GM18517 (cell line): ENCODE data around the gene CACNA1A.
"Not testable (repeated sequence)": the region's sequence is repeated elsewhere in the genome, so short reads cannot be mapped to it uniquely, and the experiment has no call there.

Experiments used
- ATAC-seq: cut with Tn5 transposase; IDR thresholded peaks from one replicate; pipeline ENCODE4 v1.9.1; 2021; ENCODE audit warnings: mild to moderate bottlenecking, moderate library complexity; ENCODE audit not compliant: unreplicated experiment

Gene CACNA1A

DNA sequence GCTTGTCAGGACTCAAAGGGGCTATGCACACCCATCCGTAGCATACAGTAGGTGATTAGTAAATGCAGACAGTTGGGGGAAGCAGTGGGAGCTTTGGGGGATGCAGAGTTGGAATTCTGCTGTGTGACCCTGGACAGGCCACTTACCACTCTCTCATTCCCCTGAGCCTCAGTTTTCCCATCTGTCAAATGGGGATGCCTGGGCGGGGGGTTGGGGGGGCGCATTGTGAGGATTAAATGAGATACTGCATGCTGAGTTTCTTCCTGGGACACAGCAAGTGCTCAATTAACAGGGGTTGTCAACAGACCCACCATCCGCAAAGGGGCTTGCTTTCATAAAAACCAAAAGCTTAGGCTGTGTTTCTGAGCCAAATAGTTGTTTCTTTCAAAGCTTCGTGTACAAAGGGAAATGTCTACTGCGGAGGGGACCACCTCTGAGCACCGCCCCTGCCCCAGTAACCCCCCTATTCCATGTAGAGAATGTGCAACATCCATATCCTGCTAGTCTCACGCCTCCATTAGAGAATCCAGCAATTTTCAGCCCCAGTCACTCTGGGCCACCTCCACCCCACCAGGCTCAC, 223.7 kb downstream of the CACNA1A start:
- no peak for ATAC-seq

DNA sequence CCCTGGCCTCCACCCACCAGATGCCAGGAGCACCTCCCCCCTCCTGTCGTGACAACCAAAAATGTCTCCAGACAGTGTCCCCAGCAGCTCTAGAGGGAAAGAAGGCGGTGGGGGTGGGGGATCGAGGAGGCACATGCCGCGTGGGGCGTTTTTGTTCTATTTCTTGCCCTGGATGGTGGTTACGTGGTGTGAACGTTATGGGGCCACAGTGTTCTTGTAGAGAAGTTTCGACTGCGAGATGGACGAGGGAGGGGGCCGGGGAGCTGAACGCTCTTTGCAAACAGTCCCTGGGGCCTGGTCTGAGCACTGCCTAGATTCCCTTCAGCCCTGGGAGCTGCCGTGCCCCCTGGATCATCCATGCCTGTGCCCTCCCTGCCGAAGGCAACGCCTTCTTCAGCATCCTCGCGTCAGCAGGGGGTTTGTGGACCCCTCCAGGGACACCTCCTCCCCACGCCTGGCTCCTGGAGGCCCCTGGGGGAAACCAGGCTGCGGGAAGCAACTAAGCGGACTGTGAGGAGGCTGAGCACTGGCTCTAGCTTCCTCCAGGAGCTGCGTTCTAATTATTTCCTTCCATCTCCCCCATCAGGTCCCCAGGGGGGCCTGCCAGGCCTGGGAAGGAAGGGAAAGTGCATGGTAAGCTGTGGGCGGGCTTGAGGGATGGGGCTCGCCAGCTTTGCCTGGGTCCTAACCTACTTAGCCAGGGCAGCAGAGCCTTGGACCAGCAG, 224.6 kb downstream of the CACNA1A start:
- ATAC-seq = no peak

DNA sequence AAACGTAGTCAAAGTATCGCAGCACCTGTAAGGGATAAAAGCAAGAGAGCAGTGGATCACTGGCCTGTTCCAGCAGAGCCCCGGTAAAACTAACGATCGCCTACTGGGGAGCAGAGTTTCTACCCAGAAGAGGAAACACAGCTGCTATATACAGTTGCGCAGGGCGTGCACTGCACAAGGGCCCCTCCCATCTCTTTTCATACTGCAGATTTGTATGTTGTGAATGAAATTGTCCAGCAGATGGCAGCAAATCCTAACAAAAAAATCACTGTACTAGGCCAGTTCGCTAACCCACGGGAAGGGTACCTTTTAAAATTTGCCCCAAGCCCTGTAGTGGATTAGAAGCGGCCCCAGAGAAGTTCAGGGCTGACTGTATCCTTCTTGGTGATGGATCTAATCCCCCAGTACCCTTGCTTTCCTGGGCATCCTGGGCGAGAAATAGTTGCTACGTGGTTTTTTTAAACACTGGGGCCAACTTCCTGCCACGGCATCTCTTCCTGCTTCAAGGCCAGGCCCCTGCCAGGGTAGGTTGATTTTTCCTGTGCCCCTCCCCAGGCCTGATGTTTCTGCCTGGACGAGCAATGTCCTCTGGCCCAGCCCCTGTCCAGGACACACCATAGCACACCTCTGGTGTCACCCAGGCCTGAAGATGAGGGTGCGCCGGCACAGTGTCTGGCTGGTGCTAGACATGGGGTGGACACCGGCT, 229.0 kb downstream of the CACNA1A start:
- peak; percentile 52 for ATAC-seq

DNA sequence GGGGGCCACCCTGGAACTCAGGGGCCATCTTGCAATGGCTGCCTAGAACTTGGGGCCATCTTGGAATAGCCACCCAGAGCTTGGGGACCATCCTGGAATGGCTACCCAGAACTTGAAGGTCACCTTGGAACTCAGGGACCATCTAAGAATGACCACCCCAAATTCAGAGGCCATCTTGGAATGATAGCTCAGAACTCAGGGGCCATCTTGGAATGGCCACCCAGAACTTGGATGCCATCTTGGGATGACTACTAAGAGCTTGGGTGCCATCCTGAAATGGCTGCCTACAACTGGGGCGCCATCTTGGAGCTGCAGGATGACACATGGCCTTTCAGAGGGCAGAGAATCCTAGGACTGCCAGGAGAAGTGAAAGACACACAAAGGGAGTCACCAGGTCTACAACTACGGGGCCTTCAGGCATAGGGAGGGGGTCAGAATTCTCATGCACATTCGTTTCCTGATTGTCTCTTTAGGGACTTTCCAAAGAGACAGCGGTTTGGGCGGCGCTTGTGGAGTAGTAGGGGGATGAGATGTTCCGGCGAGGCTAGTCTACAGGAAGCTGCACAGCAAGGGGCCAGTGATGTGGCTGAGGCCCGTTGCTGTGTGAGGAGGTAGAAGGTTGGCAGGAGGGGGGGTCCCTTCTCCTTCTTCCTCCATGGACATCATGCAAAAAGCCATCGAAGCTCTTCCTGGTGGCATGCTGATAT, 231.1 kb downstream of the CACNA1A start:
- ATAC-seq = no peak

DNA sequence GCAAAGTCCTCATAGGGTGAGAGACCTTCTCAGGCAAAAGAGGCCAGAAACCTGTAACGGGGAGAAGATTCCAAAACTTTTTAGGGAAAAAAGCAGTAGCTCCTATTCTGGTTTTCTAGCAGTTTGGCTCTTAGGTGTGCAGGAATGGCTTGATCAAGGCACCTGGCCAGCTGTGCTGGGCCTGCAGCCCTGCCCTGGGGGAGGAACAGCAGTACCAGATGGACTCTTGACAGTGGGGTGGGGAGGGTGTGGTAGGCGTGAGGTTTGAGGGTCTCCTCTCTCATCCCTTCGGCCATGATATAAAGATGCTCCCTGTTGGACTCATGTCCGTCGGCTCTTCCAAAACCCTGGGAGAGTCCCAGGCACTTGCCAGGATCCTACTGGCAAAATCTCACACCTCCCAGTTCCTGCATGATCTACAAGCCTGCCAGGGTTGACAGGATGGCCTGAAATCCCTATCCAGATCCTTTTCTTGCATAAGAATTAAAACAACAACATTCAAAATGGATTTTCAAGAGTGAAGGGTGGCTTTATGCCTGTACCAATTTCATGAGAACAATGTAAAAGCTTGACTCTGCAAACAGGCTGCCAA, 235.7 kb downstream of the CACNA1A start:
- no peak for ATAC-seq

DNA sequence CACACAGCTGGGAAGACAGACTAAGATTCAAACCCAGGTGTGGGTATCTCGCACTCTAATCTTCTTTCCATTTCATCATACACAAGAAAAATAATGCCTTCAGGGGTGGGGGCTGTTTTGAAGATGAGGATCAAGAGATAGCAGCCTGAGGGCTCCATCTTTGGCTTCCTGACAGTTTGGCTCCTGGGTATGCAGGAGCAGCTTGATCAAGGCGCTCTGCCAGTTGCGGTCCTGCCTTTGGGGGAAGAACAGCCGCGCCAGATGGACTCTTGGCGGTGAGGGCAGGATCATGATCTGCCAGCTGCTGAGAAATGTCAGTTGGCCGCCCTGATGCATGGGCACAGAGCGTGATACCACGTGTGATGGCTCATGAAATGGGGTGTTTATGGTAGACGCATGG, 236.9 kb downstream of the CACNA1A start:
- ATAC-seq = no peak

DNA sequence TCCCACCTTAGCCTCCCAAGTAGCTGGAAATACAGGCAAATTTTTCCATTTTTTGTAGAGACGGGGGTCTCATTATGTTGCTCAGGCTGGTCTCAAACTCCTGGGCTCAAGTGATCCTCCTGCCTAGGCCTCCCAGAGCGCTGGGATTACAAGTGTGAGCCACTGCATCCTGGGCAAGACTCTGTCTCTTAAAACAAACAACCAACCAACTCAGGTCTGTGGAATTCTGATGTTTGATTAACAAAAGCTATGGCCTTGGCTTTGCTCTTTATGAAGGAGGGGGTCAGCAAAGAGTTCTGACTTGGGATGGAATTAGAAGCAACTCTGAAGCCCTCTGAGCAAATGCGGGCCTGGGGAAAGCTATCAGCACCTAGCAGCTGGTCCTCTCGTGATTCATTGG, 238.4 kb downstream of the CACNA1A start:
- no peak for ATAC-seq

DNA sequence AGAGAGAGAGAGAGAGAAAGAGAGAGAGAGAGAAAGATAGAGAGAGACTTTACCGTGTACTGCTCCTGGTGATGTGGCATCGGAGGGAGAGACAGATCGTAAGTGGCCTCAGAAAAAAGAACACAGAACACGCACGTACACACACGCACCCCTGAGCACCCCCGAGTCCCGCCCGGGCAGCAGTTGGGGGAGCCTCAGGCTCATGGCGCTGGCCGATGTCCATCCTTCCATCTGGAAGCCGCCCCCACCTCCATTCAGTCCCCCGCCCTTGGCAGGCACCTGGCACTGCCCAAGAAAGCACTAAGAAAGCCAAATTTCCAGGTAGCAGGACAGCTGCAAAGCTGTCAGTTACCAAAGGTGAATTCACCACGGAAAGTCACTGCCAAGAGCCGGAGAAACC, 239.1 kb downstream of the CACNA1A start:
- no peak for ATAC-seq

DNA sequence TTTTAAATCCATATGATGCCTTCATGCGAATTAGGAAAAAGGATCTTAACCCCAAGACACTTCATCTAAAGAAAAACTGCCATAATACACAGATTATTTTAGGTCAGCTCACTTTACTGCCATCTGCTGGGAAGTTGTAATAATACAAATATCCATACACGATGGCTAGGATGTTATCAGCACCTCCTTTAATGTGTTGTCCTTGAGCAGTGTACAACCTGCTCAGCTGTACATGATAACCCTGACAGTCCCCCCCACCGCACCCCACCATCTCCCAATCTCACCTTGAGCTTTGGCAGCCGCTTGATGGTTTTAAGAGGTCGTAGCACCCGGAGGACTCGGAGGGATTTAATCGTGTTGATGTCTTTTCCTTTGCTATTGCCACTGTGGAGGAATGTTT, 243.8 kb downstream of the CACNA1A start:
- no peak for ATAC-seq

DNA sequence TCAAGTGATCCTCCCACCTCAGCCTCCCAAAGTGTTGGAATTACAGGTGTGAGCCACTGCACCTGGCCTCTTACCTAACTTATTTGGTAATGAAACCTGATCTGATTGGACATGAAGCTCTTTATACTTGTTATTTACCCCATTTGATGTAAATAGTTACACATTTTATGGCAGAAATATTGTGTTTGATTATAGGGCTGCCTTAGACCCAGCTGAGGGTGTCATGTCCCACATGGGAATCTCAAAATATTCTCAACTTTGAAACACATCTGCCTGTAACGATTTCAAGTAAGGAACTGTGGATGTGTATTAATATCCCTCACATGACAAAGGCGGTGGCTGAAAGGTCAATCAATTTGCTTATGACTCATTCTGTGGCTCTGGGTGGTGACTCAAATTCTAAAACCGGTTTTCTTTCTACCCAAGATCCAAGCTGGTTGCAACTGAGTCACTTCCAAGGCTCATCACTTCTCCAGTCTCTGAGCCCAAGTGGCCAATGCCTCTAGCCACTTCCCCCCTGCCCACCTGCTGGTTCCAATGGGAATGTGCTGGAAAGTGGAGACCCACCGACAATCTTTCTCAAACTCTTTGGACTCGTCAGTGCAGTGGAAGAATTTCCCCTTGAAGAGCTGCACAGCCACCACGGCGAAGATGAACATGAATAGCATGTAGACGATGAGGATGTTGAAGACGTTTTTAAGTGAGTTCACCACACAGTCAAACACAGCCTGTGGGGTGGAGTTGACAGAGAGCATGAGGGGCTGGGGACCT, 245.2 kb downstream of the CACNA1A start:
- ATAC-seq = peak; percentile 77

DNA sequence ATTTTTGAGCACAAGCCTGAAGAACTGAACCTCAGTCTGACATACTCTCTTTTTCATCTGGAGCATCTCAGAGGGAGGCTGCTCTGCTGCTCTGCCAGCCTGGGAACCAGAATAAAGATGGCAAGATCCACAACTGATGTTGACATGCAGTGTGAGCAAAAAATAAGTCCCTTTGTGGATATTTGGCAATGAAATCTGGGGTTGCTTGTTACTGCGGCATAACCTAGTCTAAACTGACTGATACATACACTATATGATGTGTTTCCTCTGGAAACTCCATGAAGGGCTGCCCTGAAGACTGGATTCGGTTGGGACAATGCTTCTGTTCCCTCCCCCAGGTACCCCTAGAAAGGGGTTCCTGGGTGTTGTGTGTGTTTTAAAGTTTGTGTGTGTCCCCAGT, 249.4 kb downstream of the CACNA1A start:
- ATAC-seq = no peak

DNA sequence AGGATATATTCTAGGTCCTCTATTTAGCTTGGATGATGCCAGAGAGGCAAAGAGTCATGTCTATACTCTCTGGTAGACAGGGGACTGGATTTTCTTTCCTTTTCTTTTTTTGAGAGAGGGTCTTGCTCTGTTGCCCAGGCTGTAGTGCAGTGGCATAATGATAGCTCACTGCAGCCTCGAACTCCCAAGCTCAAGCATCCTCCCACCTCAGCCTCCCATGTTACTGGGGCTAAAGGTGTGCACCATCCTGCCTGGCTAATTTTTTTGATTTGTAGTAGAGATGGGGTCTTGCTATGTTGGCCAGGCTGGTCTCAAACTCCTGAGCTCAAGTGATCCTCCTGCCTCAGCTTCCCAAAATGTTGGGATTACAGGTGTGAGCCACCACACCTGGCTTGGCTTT, 249.9 kb downstream of the CACNA1A start:
- ATAC-seq = not testable (repeated sequence)

DNA sequence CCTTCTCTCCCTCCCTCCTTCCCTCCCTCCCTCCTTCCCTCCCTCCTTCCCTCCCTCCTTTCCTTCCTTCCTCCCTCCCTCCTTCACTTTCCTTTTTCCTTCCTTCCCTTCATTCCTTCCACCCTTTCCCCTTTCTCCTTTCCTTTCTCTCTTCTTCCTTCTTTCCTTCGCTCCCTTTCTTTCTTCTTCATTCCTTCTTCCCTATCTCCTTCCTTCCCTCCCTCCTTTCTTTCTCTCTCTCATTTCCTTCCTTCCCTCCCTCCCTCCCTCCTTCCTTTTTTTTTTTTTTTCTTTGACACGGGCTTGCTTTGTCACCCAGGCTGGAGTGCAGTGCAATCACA, 250.6 kb downstream of the CACNA1A start:
- no peak for ATAC-seq

DNA sequence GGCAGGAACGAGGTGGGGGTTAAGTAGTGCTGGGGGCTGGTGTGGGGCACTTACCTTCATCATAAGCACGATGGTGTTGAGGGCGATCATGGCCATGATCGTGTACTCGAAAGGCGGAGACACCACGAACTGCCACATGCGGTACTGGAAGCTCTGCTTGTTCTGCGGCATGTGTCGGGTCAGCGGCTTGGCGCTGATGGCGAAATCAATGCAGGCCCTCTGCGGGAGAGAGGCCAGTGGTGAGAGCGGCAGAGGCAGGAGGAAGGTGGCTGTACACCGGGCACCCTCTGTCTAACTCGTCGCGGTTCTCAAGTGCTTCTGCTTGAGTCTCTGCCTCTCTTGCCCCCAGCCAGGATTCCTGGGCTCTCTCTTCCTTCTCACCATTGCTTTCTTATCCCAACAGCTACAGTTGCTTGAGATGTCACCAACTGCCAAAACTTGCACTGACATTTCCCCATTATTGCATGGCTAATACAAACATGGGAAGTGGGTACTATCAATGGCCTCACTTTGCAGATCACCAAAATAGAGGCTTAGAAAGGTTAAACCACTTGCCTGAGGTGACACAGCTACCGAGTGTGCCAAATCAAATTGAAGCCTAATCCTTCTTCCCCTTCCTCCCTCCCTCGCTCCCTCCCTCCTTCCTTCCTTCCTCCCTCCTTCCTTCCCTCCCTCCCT, 251.1 kb downstream of the CACNA1A start:
- no peak for ATAC-seq

DNA sequence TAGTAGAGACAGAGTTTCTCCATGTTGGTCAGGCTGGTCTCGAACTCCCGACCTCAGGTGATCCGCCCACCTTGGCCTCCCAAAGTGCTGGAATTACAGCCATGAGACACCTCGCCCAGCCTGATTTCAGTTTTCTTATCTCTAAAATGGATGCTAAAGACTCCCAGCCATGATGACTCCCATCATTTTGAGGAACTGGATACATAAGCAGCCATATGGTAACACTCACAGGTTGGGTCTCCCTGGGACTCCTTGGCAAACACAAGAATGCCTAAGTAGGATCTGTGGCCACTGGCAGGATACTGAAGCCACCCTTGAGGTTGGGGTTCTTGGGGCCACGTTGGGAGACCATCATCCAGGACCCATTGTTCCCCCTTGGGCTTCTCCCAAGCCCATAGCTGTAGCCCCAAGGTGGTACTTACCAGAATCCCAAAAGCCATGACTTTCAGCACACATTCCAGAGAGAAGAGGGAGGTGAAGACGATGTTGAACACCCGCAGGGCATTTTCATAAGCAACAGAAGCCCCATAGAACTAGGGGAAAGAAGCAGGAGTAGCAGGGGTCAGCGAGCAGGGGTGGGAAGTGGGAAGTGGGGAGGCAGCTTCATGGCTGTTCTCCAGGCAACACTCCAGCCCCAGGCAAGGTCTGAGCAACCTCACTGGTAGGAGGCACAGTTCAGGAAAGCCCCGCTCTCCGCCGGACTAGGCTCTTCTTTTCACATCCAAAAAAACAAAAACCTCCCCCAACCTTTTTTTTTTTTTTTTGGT, 253.5 kb downstream of the CACNA1A start:
- no peak for ATAC-seq

DNA sequence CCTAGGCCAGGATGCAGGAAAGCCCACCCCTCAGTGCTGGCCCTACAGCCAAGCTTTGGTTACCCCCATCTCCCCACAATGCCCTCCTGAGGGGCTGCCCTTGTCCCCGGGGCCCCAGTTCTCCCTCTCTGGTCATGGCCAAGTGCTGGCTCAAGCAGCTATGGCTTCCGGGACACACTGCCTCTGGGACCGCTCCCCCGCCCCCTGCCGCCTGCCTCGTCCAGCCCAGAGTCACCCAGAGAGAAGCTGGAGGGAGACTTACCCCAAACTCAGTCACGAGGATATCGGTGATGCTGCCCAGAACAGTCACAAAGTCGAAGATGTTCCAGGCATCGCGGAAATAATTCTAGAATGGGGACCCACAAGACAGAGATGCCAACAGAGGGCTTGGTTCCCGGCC, 261.4 kb downstream of the CACNA1A start:
- ATAC-seq = no peak

DNA sequence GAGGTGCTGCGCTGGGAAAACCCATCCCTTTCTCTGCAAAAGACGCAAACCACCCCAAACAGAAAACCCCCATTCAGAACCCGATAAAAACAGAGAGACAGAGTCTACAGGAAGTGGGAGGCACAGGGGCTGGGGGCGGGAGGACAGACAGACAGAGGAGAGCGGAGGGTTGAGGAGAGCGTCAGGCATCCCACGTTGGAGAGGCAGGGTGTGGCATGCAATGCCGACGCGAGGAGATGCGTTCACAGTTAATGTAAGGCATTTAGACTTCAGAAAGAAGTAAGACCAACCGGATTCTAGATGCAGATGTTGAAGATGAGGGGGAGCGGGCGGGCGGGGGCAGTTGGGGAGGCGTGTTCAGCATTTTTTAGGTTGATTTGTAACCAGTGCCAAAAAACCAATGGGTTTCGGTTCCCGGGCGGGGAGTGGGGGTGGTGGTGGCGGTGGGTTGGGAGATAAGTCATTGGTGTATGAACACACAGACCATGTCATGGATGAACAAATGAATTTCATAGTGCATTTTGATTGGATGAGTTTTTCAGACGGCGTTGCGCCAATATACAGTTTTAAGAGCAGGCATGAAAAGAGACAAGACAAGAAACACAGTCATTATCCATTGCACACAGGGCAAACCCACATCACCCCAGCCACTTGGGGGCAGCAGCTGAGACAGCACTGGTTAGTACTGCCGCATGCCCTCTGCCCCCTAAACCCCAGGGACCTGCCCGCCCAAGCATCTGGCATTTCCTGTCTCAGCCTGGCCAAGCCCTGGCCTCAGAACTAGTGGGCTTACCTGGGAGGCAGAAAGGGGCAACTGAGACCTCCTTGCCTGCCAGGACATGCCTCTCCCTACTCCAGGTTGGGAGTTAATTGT, 264.8 kb downstream of the CACNA1A start:
- no peak for ATAC-seq

DNA sequence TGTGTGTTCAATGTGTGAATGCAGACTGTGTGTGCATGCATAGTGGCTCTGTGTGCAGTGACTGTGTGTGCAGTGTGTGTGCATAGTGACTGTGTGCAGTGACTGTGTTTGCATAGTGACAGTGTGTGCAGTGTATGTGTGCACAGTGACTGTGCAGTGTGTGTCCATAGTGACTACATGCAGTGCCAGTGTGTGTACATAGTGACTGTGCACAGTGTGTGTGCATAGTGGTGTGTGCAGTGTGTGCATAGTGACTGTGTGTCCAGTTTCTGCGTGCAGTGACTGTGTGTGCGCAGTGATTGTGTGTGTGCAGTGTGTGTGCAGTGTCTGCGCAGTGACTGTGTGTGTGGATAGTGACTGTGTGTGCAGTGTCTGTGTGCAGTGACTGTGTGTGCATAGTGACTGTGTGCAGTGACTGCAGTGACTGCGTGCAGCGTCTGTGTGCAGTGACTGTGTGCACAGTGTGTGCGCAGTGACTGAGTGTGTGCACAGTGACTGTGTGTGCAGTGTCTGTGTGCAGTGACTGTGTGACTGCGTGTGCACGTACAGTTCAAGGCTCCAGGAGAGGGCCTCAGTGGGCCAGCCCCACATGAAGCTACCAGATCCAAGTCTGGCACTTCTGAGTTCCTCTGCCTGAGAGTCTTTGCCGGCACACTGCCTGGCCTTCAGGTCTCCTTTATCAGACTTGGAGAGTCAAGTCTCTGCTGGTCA, 265.8 kb downstream of the CACNA1A start:
- no peak for ATAC-seq
